ENCODE measurements around the gene POLR3A.
A peak's percentile ranks its signal among the peaks of the same experiment; 100 is the strongest.

Gene POLR3A

GRCh38 chr10:78047314-78047891 lies 18.1 kb upstream of the POLR3A start:
- DNase-seq (ENCODE audit: low read depth in 4 of 4, low spot score in 1 of 4) = peak; percentile 68 to 78 (median 76)

GRCh38 chr10:78046711-78047269 lies 17.5 kb upstream of the POLR3A start:
- no peak for DNase-seq (ENCODE audit: low read depth in 4 of 4, low spot score in 1 of 4)

- DNase-seq (ENCODE audit: low read depth in 4 of 4, low spot score in 1 of 4) = no peak
Measured at GRCh38 chr10:78045856-78046255, 16.5 kb upstream of the POLR3A start.

- no peak for DNase-seq (ENCODE audit: low read depth in 4 of 4, low spot score in 1 of 4)
Measured at GRCh38 chr10:78045237-78045636, 15.9 kb upstream of the POLR3A start.

GRCh38 chr10:78044699-78045098 lies 15.4 kb upstream of the POLR3A start:
- DNase-seq (ENCODE audit: low read depth in 4 of 4, low spot score in 1 of 4) = no peak

GRCh38 chr10:78044179-78044578 lies 14.9 kb upstream of the POLR3A start:
- no peak for DNase-seq (ENCODE audit: low read depth in 4 of 4, low spot score in 1 of 4)

- no peak for DNase-seq (ENCODE audit: low read depth in 4 of 4, low spot score in 1 of 4)
Measured at GRCh38 chr10:78042752-78043104, 13.4 kb upstream of the POLR3A start.

GRCh38 chr10:78042058-78042751 lies 12.9 kb upstream of the POLR3A start:
- DNase-seq (ENCODE audit: low read depth in 4 of 4, low spot score in 1 of 4) = no peak

GRCh38 chr10:78041170-78042057 lies 12.1 kb upstream of the POLR3A start:
- no peak for DNase-seq (ENCODE audit: low read depth in 4 of 4, low spot score in 1 of 4)

- DNase-seq (ENCODE audit: low read depth in 4 of 4, low spot score in 1 of 4) = no peak
Measured at GRCh38 chr10:78039743-78040142, 10.4 kb upstream of the POLR3A start.

GRCh38 chr10:78038791-78039547 lies 9.7 kb upstream of the POLR3A start:
- no peak for DNase-seq (ENCODE audit: low read depth in 4 of 4, low spot score in 1 of 4)

- DNase-seq (ENCODE audit: low read depth in 4 of 4, low spot score in 1 of 4) = no peak
Measured at GRCh38 chr10:78038105-78038504, 8.8 kb upstream of the POLR3A start.

GRCh38 chr10:78035933-78036583 lies 6.7 kb upstream of the POLR3A start:
- no peak for DNase-seq (ENCODE audit: low read depth in 4 of 4, low spot score in 1 of 4)

GRCh38 chr10:78035437-78035836 lies 6.1 kb upstream of the POLR3A start:
- DNase-seq (ENCODE audit: low read depth in 4 of 4, low spot score in 1 of 4) = no peak

GRCh38 chr10:78035025-78035424 lies 5.7 kb upstream of the POLR3A start:
- DNase-seq (ENCODE audit: low read depth in 4 of 4, low spot score in 1 of 4) = no peak

GRCh38 chr10:78033637-78034470 lies 4.5 kb upstream of the POLR3A start, which contains the start of gene RPS24:
TSS of gene RPS24 (plus strand) at chr10:78033863. CDS start at chr10:78033902, 39 bp downstream.
- DNase-seq (ENCODE audit: low read depth in 4 of 4, low spot score in 1 of 4) = peak; percentile 88 to 92 (median 90)

GRCh38 chr10:78033387-78033636 lies 4.0 kb upstream of the POLR3A start:
- no peak for DNase-seq (ENCODE audit: low read depth in 4 of 4, low spot score in 1 of 4)

- DNase-seq (ENCODE audit: low read depth in 4 of 4, low spot score in 1 of 4) = no peak
Measured at GRCh38 chr10:78028438-78029268, 662 bp downstream of the POLR3A start.

All from stimulated activated CD4-positive, alpha-beta T cell treated with anti-CD3 and anti-CD28 coated beads, Interleukin-1b, Interleukin-23, amount 100 ng/mL, for 24 hours (primary cell).